Keratinocyte (primary cell): ENCODE results near the gene SIN3B. TPM values are rescaled to one million over a fixed set of nuclear protein-coding genes. Genes with fewer than 3 reads are reported as not detected.

ENCODE experiments used
- DNase-seq: peaks from one replicate; pipeline ENCODE4 v3.0.0-alpha.2; 2011; ENCODE audit warnings: low read depth, missing footprints, low spot score
- FAIRE-seq: peaks from 2 replicates; lab custom pipeline; 2011; peaks lifted over from hg19 to GRCh38; lab: Jason Lieb, UNC
- H2AFZ ChIP-seq: 2 replicates; pipeline ENCODE4 v1.6.0; 2012; ENCODE audit warnings: low read length, control low read depth, inconsistent platforms; ENCODE audit not compliant: control insufficient read depth
- H3K27ac ChIP-seq: 2 replicates; pipeline ENCODE4 v1.5.1; 2011; ENCODE audit warnings: low read length; ENCODE audit not compliant: control insufficient read depth, insufficient read depth
- H3K27me3 ChIP-seq: 3 replicates; pipeline ENCODE4 v1.6.0; 2011; ENCODE audit warnings: low read length; ENCODE audit not compliant: control insufficient read depth, insufficient read depth; ENCODE audit errors: extremely low read depth
- H3K36me3 ChIP-seq, 2 experiments: 2 replicates in 1 of 2; 3 replicates in 1 of 2; pipeline ENCODE4 v1.5.1; 2011; ENCODE audit warnings: low read length in 2 of 2, mild to moderate bottlenecking in 1 of 2; ENCODE audit not compliant: control insufficient read depth in 2 of 2, insufficient read depth in 2 of 2; ENCODE audit errors: extremely low read depth in 1 of 2
- H3K4me1 ChIP-seq: 3 replicates; pipeline ENCODE4 v1.5.1; 2011; ENCODE audit warnings: low read length; ENCODE audit not compliant: control insufficient read depth, insufficient read depth; ENCODE audit errors: extremely low read depth
- H3K4me2 ChIP-seq: 3 replicates; pipeline ENCODE4 v1.6.0; 2011; ENCODE audit warnings: low read depth, low read length; ENCODE audit not compliant: control insufficient read depth, insufficient read depth; ENCODE audit errors: extremely low read depth
- H3K4me3 ChIP-seq, 3 experiments: fragments of 200-600 bp in 1 of 3; sonication (generic) in 1 of 3; 2 replicates in 2 of 3; 3 replicates in 1 of 3; pipeline ENCODE4 v1.5.1; 2011 to 2016; ENCODE audit warnings: low read length in 3 of 3, mild to moderate bottlenecking in 3 of 3, control low read depth in 2 of 3, inconsistent platforms in 1 of 3, low read depth in 1 of 3, mixed read lengths in 1 of 3, mixed run types in 1 of 3, moderate library complexity in 1 of 3; ENCODE audit not compliant: control insufficient read depth in 2 of 3, insufficient read depth in 2 of 3; ENCODE audit errors: extremely low read depth in 1 of 3
- H3K79me2 ChIP-seq: 2 replicates; pipeline ENCODE4 v1.6.0; 2012; ENCODE audit warnings: low read length; ENCODE audit not compliant: control insufficient read depth, insufficient read depth
- H3K9ac ChIP-seq: 3 replicates; pipeline ENCODE4 v1.6.0; 2011; ENCODE audit warnings: low read length; ENCODE audit not compliant: control insufficient read depth, insufficient read depth; ENCODE audit errors: extremely low read depth
- H3K9me1 ChIP-seq: 3 replicates; pipeline ENCODE4 v1.6.0; 2011; ENCODE audit warnings: low read length; ENCODE audit not compliant: control insufficient read depth, insufficient read depth; ENCODE audit errors: extremely low read depth
- H3K9me3 ChIP-seq: 2 replicates; pipeline ENCODE4 v1.5.1; 2012; ENCODE audit warnings: low read depth, low read length; ENCODE audit not compliant: control insufficient read depth
- H4K20me1 ChIP-seq: 3 replicates; pipeline ENCODE4 v1.6.0; 2011; ENCODE audit warnings: low read length; ENCODE audit not compliant: control insufficient read depth, insufficient read depth; ENCODE audit errors: extremely low read depth
- EZH2 ChIP-seq: IDR thresholded peaks from one replicate; pipeline ENCODE4 v1.6.1; 2012; ENCODE audit warnings: inconsistent platforms, mild to moderate bottlenecking, low read length, moderate library complexity
- dilution Hi-C: fragments of 300-500 bp; cut with MboI; formaldehyde crosslinking; loops from one replicate; pipeline ENCODE4 v1.7.0; 2020; ENCODE audit warnings: low sequenced_read_pairs; ENCODE audit not compliant: extremely low pct_ligation_motif_present
- polyA plus RNA-seq, 5 experiments: library from polyadenylated mRNA; depleted of rRNA in 3 of 5; stranded (reverse) in 3 of 5; stranded (forward) in 1 of 5; unstranded in 1 of 5; fragments of >200 nt; gene quantifications; 1 replicate in 1 of 5; 2 replicates in 3 of 5; 3 replicates in 1 of 5; pipeline versions ENCODE4 v1.2.1 to v1.2.3, GENCODE V29; 2011 to 2012; ENCODE audit warnings: missing spikeins in 2 of 5, low read depth in 1 of 5, low replicate concordance in 1 of 5
- TF ChIP-seq, protein P1 (sequence below), 3 experiments: IDR thresholded peaks in 1 of 3; conservative IDR thresholded peaks in 1 of 3; optimal IDR thresholded peaks in 1 of 3; 2 replicates in 2 of 3; 3 replicates in 1 of 3; pipeline versions ENCODE3 to v1.5.1; 2011; ENCODE audit warnings: low read length in 3 of 3, mild to moderate bottlenecking in 3 of 3, moderate library complexity in 2 of 3, control low read depth in 1 of 3, inconsistent platforms in 1 of 3; ENCODE audit not compliant: insufficient read depth in 2 of 3; ENCODE audit errors: extremely low read depth in 1 of 3

Gene SIN3B
- polyA plus RNA-seq, 1 donor (not counting 4 experiments of a cell fraction or from before 2014, with no cell fraction given): 30.9 TPM

DNA sequence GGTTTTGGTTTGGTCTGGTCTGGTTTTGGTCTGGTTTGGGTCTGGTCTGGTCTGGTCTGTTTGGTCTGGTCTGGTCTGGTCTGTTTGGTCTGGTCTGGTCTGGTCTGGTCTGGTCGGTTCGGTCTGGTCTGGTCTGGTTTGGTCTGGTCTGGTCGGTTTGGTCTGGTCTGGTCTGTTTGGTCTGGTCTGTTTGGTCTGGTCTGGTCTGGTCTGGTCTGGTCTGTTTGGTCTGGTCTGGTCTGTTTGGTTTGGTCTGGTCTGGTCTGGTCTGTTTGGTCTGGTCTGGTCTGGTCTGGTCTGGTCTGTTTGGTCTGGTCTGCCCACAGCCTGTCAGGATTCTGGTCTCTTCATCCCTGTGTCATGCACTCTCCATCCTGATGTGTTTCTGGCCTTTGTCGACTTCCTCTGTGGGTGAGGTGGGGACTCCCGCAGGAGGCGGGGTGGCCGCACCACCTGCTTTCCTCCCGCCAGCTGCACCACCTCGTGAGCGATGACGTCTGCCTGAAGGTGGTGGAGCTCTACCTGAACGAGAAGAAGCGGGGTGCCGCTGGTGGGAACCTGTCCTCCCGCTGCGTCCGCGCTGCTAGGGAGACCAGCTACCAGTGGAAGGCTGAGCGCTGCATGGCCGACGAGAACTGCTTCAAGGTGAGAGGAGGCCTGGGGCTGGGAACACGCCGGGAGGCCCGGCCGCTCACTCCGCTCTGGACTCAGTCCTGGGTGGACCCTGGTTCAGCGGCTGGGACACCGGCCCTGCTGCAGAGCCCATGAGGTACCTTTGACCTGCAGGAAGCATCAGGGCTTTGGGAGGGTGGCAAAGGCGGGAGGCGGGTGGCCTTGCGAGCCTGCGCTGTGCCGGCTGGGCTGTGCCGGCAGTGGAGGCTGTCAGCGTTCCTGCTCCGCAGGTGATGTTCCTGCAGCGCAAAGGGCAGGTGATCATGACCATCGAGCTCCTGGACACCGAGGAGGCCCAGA, 46.7 kb downstream of the SIN3B start:
- Histone ChIP-seq H3K9me1 (no peaks in the 10 kb centered on the region), H3K9me3 (no peaks in the 10 kb centered on the region), H4K20me1 (no peaks in the 10 kb centered on the region), H3K9ac (no peak overlapping the region), H3K4me2 (no peak overlapping the region), H3K36me3 (peaks cover 44 to 50% of the 10 kb centered on the region in 2 experiments), H3K27me3 (no peaks in the 10 kb centered on the region), H3K79me2 (peaks cover 26% of the 10 kb centered on the region), H2AFZ (no peak overlapping the region), H3K27ac (no peak overlapping the region), H3K4me3 (no peak overlapping the region), H3K4me1 (no peaks in the 10 kb centered on the region)
- TF ChIP-seq, protein P1, sequence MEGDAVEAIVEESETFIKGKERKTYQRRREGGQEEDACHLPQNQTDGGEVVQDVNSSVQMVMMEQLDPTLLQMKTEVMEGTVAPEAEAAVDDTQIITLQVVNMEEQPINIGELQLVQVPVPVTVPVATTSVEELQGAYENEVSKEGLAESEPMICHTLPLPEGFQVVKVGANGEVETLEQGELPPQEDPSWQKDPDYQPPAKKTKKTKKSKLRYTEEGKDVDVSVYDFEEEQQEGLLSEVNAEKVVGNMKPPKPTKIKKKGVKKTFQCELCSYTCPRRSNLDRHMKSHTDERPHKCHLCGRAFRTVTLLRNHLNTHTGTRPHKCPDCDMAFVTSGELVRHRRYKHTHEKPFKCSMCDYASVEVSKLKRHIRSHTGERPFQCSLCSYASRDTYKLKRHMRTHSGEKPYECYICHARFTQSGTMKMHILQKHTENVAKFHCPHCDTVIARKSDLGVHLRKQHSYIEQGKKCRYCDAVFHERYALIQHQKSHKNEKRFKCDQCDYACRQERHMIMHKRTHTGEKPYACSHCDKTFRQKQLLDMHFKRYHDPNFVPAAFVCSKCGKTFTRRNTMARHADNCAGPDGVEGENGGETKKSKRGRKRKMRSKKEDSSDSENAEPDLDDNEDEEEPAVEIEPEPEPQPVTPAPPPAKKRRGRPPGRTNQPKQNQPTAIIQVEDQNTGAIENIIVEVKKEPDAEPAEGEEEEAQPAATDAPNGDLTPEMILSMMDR (optimal IDR thresholded peaks at IDR 0.05 in 1 of 3, IDR thresholded peaks at IDR 0.05 in 1 of 3, conservative IDR thresholded peaks at IDR 0.05 in 1 of 3; ENCODE audit: extremely low read depth in 1 of 3, insufficient read depth in 2 of 3, low read length in 3 of 3): no peak
- no peak for TF ChIP-seq EZH2
- no peak for DNase-seq
- dilution Hi-C loops: no loop called here
- no peak for FAIRE-seq

DNA sequence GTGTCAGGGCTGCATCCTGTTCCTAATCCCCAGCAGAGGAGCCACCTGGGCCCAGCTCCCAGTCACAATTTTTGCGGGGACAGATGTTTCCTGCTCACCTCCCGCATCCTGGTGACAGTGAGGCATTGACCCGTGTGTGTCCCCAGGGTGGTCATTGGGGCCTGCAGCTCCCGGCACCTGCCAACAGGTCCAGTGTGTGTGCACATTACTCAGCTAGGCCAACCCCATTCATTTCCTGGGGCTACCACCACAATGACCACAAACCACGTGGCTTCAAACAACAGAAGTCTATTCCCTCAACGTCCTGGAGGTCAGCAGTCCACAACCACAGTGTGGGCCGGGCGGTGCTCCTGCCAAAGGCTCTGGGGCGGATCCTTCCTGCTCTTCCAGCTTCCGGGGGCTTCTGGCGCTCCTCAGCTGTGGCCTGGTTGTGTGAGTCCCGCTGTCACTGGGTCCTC, 47.7 kb downstream of the SIN3B start:
- H3K27me3 ChIP-seq: no peaks in the 10 kb centered on the region
- no peak overlapping the region for H3K9ac ChIP-seq
- DNase-seq: no peak
- no peaks in the 10 kb centered on the region for H3K9me1 ChIP-seq
- dilution Hi-C loops: no loop called here
- no peak overlapping the region for H3K4me2 ChIP-seq
- peaks cover 33 to 43% of the 10 kb centered on the region in 2 experiments for H3K36me3 ChIP-seq
- H3K4me1 ChIP-seq: no peaks in the 10 kb centered on the region
- no peak for FAIRE-seq
- H3K9me3 ChIP-seq: peaks cover 7% of the 10 kb centered on the region
- no peak overlapping the region for H2AFZ ChIP-seq
- H3K79me2 ChIP-seq: peaks cover 24% of the 10 kb centered on the region
- TF ChIP-seq, protein P1 (optimal IDR thresholded peaks at IDR 0.05 in 1 of 3, IDR thresholded peaks at IDR 0.05 in 1 of 3, conservative IDR thresholded peaks at IDR 0.05 in 1 of 3; ENCODE audit: extremely low read depth in 1 of 3, insufficient read depth in 2 of 3, low read length in 3 of 3): no peak
- TF ChIP-seq EZH2: no peak
- no peaks in the 10 kb centered on the region for H4K20me1 ChIP-seq
- H3K27ac ChIP-seq: no peak overlapping the region
- H3K4me3 ChIP-seq: no peak overlapping the region
